GM12892 (cell line): ENCODE measurements around the gene PRICKLE1.

Source experiments
- POLR2AphosphoS5 ChIP-seq: IDR thresholded peaks from 2 replicates; pipeline ENCODE4 v1.6.1; 2011; ENCODE audit warnings: low read depth, low read length, control low read depth
- TAF1 ChIP-seq: IDR thresholded peaks from 2 replicates; pipeline ENCODE4 v1.6.1; 2011; ENCODE audit warnings: low read depth, mild to moderate bottlenecking, control low read depth, low read length, borderline replicate concordance

DNA sequence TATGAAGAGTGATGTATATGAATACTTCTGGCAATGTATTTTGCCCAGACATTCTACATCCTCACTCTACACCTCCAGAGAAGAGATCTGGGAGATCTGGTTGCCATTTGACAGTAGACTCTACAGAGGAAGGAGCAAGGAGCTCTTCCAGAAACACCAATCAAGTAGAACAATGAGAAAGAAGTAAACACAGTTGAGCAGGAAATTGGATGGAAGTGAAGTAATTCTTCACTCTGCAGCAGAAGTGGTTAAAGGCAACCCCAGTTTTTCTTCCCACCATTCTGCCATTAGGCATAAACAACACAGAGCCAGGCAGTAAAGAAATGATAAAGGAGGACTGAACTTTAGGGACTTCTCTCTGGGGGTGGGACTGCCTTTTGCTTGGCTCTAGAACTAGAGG lies 48.5 kb upstream of the PRICKLE1 start:
- TF ChIP-seq POLR2AphosphoS5 (no peak), TAF1 (no peak)
